WTC11 (cell line): ENCODE measurements around the gene ZNF700. TPM values are rescaled to one million over a fixed set of nuclear protein-coding genes. Genes with fewer than 3 reads are reported as not detected.
A peak's percentile ranks its signal among the peaks of the same experiment; 100 is the strongest.

ENCODE experiments used
- ATAC-seq: fragments of 200-7000 bp; cut with Tn5 transposase; 2 replicates; pipeline ENCODE4 v1.10.0; 2021; ENCODE audit warnings: mild to moderate bottlenecking, moderate library complexity
- CTCF ChIA-PET: fragments of 300-600 bp; sonication (Branson Sonifier 250); formaldehyde crosslinking; loops from one replicate; lab custom pipeline; 2021; ENCODE audit warnings: antibody characterized with exemption; lab: Charles Lee
- POLR2A ChIA-PET: fragments of 350-600 bp; sonication (Branson Sonifier 250); formaldehyde crosslinking; loops from one replicate; lab custom pipeline; 2021; ENCODE audit warnings: antibody characterized with exemption; lab: Charles Lee
- DNase-seq: peaks from one replicate; pipeline ENCODE4 v3.0.0; 2021; ENCODE audit warnings: low spot score
- H3K27ac Mint-ChIP-seq: 2 replicates; pipeline ENCODE4 v1.8.0; 2021; ENCODE audit warnings: mixed read lengths
- H3K27me3 Mint-ChIP-seq: 2 replicates; pipeline ENCODE4 v1.8.0; 2021; ENCODE audit warnings: low read depth, mild to moderate bottlenecking, moderate library complexity, mixed read lengths
- H3K36me3 Mint-ChIP-seq: 2 replicates; pipeline ENCODE4 v1.8.0; 2021; ENCODE audit warnings: mixed read lengths
- H3K4me1 Mint-ChIP-seq: 2 replicates; pipeline ENCODE4 v1.8.0; 2022; ENCODE audit warnings: mixed read lengths
- H3K4me3 Mint-ChIP-seq: 2 replicates; pipeline ENCODE4 v1.8.0; 2021; ENCODE audit warnings: mild to moderate bottlenecking, moderate library complexity, mixed read lengths
- H3K9me3 Mint-ChIP-seq: 2 replicates; pipeline ENCODE4 v1.8.0; 2021; ENCODE audit warnings: mixed read lengths
- FOXP1 ChIP-seq: sonication (generic); formaldehyde crosslinking; IDR thresholded peaks from 2 replicates; pipeline ENCODE4 v1.8.0; 2022; ENCODE audit warnings: missing genetic modification reagents, mild to moderate bottlenecking, moderate library complexity, borderline replicate concordance
- IRF2 ChIP-seq: sonication (generic); formaldehyde crosslinking; IDR thresholded peaks from 2 replicates; pipeline ENCODE4 v1.8.0; 2022; ENCODE audit warnings: low read depth, missing genetic modification reagents, borderline replicate concordance
- JAZF1 ChIP-seq: fragments of 250-450 bp; sonication (Bioruptor Pico); IDR thresholded peaks from 2 replicates; pipeline ENCODE4 v1.9.0; 2021; ENCODE audit warnings: moderate library complexity, mild to moderate bottlenecking, inconsistent platforms
- NFE2L1 ChIP-seq: sonication (generic); formaldehyde crosslinking; IDR thresholded peaks from 2 replicates; pipeline ENCODE4 v1.8.1; 2023; ENCODE audit warnings: missing genetic modification reagents
- NR3C1 ChIP-seq: sonication (generic); formaldehyde crosslinking; conservative IDR thresholded peaks from 2 replicates; pipeline ENCODE4 v1.8.1; 2023; ENCODE audit warnings: low read depth, mild to moderate bottlenecking, missing genetic modification reagents
- SMAD3 ChIP-seq: sonication (generic); formaldehyde crosslinking; IDR thresholded peaks from 2 replicates; pipeline ENCODE4 v1.8.0; 2022; ENCODE audit warnings: missing genetic modification reagents, mild to moderate bottlenecking, borderline replicate concordance
- ZNF219 ChIP-seq: sonication (generic); formaldehyde crosslinking; IDR thresholded peaks from 2 replicates; pipeline ENCODE4 v1.8.0; 2023; ENCODE audit warnings: missing genetic modification reagents, mild to moderate bottlenecking, borderline replicate concordance
- total RNA-seq: library from RNA; stranded (reverse); gene quantifications from 3 replicates; pipeline ENCODE4 v1.2.3, GENCODE V29; 2021
- TF ChIP-seq, protein P1 (sequence below): fragments of 200-600 bp; IDR thresholded peaks from 2 replicates; pipeline ENCODE4 v1.8.0; 2022; ENCODE audit warnings: antibody characterized with exemption
- TF ChIP-seq, protein P2 (sequence below): sonication (generic); formaldehyde crosslinking; IDR thresholded peaks from 2 replicates; pipeline ENCODE4 v1.8.1; 2023; ENCODE audit warnings: mild to moderate bottlenecking, missing genetic modification reagents
- TF ChIP-seq, protein P3 (sequence below): sonication (generic); formaldehyde crosslinking; IDR thresholded peaks from 2 replicates; pipeline ENCODE4 v1.8.1; 2023; ENCODE audit warnings: mild to moderate bottlenecking, missing genetic modification reagents, borderline replicate concordance
- TF ChIP-seq, protein P4 (sequence below): sonication (generic); formaldehyde crosslinking; IDR thresholded peaks from 2 replicates; pipeline ENCODE4 v1.8.0; 2023; ENCODE audit warnings: missing genetic modification reagents
- TF ChIP-seq, protein P5 (sequence below): sonication (generic); formaldehyde crosslinking; IDR thresholded peaks from 2 replicates; pipeline ENCODE4 v1.8.1; 2022; ENCODE audit warnings: mild to moderate bottlenecking, moderate library complexity, missing genetic modification reagents
- TF ChIP-seq, protein P6 (sequence below): sonication (generic); formaldehyde crosslinking; IDR thresholded peaks from 2 replicates; pipeline ENCODE4 v1.8.1; 2023; ENCODE audit warnings: mild to moderate bottlenecking, moderate library complexity, missing genetic modification reagents
- TF ChIP-seq, protein P7 (sequence below): sonication (generic); formaldehyde crosslinking; IDR thresholded peaks from 2 replicates; pipeline ENCODE4 v1.8.0; 2022; ENCODE audit warnings: mild to moderate bottlenecking, missing genetic modification reagents
- TF ChIP-seq, protein P8 (sequence below): sonication (generic); formaldehyde crosslinking; IDR thresholded peaks from 2 replicates; pipeline ENCODE4 v1.8.0; 2022; ENCODE audit warnings: mild to moderate bottlenecking, missing genetic modification reagents

ZNF700 gene
- total RNA-seq, 1 experiment from 2014 or later, result 9.1 TPM

DNA sequence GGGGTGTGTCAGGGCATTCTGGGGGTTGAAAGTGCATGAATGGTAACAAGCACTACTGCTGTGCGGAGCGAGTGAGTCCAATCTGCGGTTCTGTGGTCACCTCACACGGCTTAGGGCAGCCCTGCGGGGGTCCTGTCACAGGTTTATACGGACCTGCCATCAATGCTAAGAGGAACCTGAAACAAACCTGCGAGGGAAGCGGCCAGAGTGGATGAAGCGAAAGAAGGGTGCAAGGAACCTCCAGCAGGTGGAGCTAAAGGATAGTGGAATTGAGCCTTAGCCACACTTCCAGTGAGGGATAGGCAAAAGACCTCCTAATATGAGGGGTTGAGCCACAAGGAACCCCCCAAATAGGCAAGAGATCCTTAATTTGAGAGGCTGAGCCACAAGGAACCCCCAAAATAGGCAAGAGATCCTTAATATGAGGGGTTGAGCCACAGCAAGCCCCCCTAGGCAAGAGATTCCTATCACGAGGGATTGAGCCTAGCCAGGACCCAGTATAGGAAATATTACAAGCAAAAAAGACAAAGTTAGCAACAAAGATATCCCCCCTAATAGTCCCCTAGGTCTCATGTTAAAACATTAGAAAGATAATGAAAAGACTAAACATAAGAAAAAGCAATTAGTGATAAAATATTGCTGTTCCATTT is 43.6 kb upstream of the ZNF700 start:
- Mint-ChIP-seq H3K27me3 (peaks cover 8% of the 10 kb centered on the region), H3K27ac (no peak overlapping the region), H3K9me3 (peaks cover 13% of the 10 kb centered on the region), H3K36me3 (peaks cover 1% of the 10 kb centered on the region; the same call in 1 of the 2 replicates), H3K4me3 (peak overlapping the region; percentile 13), H3K4me1 (peaks cover 1% of the 10 kb centered on the region; the same call in 1 of the 2 replicates)
- ATAC-seq (peak; percentile 74), DNase-seq (peak; percentile 76)
- CTCF ChIA-PET, result interaction anchor here (0.6 to 4.4 kb wide), 14 partner anchors 10 to 259 kb away, joined by 3 to 38 read pairs (median 5); partner anchors contain the start of genes ZNF20, ZNF433, ZNF439 and ZNF491
- TF ChIP-seq, protein P1, sequence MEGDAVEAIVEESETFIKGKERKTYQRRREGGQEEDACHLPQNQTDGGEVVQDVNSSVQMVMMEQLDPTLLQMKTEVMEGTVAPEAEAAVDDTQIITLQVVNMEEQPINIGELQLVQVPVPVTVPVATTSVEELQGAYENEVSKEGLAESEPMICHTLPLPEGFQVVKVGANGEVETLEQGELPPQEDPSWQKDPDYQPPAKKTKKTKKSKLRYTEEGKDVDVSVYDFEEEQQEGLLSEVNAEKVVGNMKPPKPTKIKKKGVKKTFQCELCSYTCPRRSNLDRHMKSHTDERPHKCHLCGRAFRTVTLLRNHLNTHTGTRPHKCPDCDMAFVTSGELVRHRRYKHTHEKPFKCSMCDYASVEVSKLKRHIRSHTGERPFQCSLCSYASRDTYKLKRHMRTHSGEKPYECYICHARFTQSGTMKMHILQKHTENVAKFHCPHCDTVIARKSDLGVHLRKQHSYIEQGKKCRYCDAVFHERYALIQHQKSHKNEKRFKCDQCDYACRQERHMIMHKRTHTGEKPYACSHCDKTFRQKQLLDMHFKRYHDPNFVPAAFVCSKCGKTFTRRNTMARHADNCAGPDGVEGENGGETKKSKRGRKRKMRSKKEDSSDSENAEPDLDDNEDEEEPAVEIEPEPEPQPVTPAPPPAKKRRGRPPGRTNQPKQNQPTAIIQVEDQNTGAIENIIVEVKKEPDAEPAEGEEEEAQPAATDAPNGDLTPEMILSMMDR, result peak; percentile 51
- TF ChIP-seq, protein P2, sequence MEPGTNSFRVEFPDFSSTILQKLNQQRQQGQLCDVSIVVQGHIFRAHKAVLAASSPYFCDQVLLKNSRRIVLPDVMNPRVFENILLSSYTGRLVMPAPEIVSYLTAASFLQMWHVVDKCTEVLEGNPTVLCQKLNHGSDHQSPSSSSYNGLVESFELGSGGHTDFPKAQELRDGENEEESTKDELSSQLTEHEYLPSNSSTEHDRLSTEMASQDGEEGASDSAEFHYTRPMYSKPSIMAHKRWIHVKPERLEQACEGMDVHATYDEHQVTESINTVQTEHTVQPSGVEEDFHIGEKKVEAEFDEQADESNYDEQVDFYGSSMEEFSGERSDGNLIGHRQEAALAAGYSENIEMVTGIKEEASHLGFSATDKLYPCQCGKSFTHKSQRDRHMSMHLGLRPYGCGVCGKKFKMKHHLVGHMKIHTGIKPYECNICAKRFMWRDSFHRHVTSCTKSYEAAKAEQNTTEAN (CRISPR knock-in tag), result no peak
- POLR2A ChIA-PET, result no interaction called here

DNA sequence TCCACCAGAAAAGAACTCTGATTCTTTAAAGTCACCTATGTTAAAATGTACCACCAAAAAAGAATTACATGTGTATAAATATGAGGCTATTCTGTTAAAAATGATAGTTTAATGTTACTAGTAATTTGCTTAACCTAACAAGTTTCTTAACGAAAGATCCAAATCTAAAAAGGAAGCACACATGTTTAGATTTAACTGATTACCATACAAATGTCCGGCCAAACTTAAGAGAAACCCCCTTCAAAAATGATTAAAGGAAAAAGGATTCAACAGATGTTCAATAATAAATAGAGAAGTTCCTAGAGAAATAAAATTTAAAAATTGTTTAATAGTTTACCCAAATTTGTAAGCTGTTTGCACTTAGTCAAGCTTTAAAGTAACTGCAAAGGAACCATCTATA is 42.3 kb upstream of the ZNF700 start:
- POLR2A ChIA-PET, result no interaction called here
- TF ChIP-seq NR3C1 (no peak), SMAD3 (CRISPR knock-in tag) (no peak), IRF2 (CRISPR knock-in tag) (no peak), FOXP1 (CRISPR knock-in tag) (no peak), ZNF219 (no peak), JAZF1 (CRISPR knock-in tag) (no peak), NFE2L1 (CRISPR knock-in tag) (no peak)
- TF ChIP-seq, protein P3, sequence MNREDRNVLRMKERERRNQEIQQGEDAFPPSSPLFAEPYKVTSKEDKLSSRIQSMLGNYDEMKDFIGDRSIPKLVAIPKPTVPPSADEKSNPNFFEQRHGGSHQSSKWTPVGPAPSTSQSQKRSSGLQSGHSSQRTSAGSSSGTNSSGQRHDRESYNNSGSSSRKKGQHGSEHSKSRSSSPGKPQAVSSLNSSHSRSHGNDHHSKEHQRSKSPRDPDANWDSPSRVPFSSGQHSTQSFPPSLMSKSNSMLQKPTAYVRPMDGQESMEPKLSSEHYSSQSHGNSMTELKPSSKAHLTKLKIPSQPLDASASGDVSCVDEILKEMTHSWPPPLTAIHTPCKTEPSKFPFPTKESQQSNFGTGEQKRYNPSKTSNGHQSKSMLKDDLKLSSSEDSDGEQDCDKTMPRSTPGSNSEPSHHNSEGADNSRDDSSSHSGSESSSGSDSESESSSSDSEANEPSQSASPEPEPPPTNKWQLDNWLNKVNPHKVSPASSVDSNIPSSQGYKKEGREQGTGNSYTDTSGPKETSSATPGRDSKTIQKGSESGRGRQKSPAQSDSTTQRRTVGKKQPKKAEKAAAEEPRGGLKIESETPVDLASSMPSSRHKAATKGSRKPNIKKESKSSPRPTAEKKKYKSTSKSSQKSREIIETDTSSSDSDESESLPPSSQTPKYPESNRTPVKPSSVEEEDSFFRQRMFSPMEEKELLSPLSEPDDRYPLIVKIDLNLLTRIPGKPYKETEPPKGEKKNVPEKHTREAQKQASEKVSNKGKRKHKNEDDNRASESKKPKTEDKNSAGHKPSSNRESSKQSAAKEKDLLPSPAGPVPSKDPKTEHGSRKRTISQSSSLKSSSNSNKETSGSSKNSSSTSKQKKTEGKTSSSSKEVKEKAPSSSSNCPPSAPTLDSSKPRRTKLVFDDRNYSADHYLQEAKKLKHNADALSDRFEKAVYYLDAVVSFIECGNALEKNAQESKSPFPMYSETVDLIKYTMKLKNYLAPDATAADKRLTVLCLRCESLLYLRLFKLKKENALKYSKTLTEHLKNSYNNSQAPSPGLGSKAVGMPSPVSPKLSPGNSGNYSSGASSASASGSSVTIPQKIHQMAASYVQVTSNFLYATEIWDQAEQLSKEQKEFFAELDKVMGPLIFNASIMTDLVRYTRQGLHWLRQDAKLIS (CRISPR knock-in tag), result no peak
- TF ChIP-seq, protein P4, sequence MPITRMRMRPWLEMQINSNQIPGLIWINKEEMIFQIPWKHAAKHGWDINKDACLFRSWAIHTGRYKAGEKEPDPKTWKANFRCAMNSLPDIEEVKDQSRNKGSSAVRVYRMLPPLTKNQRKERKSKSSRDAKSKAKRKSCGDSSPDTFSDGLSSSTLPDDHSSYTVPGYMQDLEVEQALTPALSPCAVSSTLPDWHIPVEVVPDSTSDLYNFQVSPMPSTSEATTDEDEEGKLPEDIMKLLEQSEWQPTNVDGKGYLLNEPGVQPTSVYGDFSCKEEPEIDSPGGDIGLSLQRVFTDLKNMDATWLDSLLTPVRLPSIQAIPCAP (CRISPR knock-in tag), result no peak
- TF ChIP-seq, protein P5, sequence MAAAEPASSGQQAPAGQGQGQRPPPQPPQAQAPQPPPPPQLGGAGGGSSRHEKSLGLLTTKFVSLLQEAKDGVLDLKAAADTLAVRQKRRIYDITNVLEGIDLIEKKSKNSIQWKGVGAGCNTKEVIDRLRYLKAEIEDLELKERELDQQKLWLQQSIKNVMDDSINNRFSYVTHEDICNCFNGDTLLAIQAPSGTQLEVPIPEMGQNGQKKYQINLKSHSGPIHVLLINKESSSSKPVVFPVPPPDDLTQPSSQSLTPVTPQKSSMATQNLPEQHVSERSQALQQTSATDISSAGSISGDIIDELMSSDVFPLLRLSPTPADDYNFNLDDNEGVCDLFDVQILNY, result no peak
- TF ChIP-seq, protein P6, sequence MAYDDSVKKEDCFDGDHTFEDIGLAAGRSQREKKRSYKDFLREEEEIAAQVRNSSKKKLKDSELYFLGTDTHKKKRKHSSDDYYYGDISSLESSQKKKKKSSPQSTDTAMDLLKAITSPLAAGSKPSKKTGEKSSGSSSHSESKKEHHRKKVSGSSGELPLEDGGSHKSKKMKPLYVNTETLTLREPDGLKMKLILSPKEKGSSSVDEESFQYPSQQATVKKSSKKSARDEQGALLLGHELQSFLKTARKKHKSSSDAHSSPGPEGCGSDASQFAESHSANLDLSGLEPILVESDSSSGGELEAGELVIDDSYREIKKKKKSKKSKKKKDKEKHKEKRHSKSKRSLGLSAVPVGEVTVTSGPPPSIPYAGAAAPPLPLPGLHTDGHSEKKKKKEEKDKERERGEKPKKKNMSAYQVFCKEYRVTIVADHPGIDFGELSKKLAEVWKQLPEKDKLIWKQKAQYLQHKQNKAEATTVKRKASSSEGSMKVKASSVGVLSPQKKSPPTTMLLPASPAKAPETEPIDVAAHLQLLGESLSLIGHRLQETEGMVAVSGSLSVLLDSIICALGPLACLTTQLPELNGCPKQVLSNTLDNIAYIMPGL (CRISPR knock-in tag), result no peak
- TF ChIP-seq, protein P7, sequence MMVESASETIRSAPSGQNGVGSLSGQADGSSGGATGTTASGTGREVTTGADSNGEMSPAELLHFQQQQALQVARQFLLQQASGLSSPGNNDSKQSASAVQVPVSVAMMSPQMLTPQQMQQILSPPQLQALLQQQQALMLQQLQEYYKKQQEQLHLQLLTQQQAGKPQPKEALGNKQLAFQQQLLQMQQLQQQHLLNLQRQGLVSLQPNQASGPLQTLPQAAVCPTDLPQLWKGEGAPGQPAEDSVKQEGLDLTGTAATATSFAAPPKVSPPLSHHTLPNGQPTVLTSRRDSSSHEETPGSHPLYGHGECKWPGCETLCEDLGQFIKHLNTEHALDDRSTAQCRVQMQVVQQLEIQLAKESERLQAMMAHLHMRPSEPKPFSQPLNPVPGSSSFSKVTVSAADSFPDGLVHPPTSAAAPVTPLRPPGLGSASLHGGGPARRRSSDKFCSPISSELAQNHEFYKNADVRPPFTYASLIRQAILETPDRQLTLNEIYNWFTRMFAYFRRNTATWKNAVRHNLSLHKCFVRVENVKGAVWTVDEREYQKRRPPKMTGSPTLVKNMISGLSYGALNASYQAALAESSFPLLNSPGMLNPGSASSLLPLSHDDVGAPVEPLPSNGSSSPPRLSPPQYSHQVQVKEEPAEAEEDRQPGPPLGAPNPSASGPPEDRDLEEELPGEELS (CRISPR knock-in tag), result no peak
- TF ChIP-seq, protein P8, sequence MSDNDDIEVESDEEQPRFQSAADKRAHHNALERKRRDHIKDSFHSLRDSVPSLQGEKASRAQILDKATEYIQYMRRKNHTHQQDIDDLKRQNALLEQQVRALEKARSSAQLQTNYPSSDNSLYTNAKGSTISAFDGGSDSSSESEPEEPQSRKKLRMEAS, result no peak
- TF ChIP-seq, protein P2 (CRISPR knock-in tag), result no peak
- H3K9me3 Mint-ChIP-seq, result peaks cover 16% of the 10 kb centered on the region
- H3K4me3 Mint-ChIP-seq, result no peak overlapping the region
- no peak for ATAC-seq
- H3K27ac Mint-ChIP-seq, result no peak overlapping the region
- peaks cover 8% of the 10 kb centered on the region for H3K27me3 Mint-ChIP-seq
- CTCF ChIA-PET, result interaction anchor here (0.6 to 4.4 kb wide), 6 partner anchors 41 to 600 kb away, joined by 3 to 38 read pairs (median 5); partner anchors contain the start of genes ZNF491, ZNF700 and ZNF763
- H3K4me1 Mint-ChIP-seq, result peaks cover 11% of the 10 kb centered on the region
- H3K36me3 Mint-ChIP-seq, result peaks cover 5% of the 10 kb centered on the region; the same call in 1 of the 2 replicates
- no peak for DNase-seq
